Measurements from ENCODE around the gene BUD23.
"Not testable (repeated sequence)": the region's sequence is repeated elsewhere in the genome, so short reads cannot be mapped to it uniquely, and the experiment has no call there.

BUD23 gene, protein sequence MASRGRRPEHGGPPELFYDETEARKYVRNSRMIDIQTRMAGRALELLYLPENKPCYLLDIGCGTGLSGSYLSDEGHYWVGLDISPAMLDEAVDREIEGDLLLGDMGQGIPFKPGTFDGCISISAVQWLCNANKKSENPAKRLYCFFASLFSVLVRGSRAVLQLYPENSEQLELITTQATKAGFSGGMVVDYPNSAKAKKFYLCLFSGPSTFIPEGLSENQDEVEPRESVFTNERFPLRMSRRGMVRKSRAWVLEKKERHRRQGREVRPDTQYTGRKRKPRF

DNA sequence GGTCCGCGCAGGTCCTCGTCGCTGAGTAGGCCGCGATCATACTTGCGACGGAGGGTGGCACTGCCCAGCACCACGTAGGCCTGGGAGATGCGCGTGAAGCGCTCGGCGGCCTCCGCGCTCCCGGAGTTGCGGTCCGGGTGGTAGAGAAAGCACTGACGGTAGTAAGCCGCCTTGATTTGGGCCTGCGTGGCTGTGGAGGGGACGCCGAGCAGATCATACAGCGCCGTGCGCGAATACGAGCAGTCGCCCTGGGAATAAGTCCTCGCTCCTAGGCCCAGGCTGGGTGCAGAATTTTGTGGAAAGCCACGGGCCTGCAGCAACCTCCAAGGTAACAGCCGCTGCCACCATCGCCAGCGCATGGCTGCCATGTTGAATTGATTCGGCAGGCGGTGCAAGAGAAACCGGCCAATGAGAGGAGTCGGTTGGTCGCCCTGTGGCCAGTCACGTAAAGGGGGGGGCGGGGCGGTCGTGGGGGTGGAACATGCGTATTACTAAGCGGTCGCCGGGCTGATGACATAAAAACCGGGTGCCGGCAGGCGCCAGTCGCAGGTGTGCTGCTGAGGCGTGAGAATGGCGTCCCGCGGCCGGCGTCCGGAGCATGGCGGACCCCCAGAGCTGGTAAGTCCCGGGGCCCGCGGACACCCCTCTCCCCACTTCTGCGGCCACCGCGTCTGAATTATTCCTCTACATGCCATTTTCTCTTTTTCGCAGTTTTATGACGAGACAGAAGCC lies at the start of gene BUD23, which contains the start of gene DNAJC30:
Gene BUD23 (plus strand): TSS at position 542 of the 732 bp plus-strand sequence. CDS start 29 bp downstream, at position 571.
Gene DNAJC30 (minus strand): TSS at position 398 of the 732 bp plus-strand sequence. CDS start 30 bp downstream, at position 368.
- DNase-seq = peak; percentile 96

DNA sequence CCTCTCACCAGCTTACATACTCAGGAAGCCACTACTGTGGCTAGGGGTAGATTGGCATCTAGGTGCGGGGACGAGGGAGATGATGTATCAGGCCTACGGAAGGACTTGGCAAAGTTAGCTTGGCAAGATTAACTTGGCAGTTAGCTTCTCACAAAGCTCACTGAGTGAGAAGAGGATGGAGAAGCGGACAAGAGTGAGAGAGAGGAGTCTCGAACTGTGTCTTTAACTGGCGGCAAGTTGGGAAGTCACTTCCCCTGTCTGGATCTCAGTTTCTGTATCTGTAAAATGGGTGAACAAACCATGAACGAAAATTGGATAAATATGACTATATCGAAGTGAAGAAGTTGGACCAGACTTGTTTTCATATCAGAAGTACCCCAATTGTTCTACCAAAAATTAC lies 49.6 kb upstream of the BUD23 start:
- no peak for DNase-seq

DNA sequence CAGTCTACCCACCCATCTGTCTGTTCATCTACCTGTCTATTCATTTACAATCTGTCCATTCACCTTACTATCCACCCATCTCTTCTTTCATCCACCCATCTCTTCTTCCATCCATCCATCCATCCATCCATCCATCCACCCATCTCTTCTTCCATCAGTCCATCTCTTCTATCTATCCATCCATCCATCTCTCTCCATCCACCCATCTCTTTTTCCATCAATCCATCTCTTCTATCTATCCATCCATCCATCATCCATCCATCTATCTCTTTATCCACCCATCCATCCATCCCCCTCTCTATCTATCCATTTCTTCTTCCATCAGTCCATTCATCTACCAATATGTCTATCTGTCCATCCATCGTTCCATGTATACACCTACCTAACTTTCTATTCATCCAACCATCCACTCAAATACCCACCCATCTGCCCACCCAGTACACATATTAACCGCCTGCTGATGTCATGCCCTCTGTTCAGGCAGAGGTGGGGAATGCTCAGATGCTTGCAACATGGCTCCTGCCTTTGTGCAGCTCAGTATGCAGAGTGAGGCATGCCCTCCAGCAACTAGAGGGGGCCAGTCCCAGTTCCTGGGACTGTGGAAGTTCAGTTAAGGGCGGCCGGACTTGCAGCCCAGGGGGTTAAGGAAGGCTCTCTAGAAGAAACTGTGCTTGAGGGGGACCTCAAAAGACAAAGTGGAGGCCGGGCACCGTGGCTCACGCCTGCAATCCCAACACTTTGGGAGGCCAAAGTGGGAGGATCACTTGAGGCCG lies 47.8 kb upstream of the BUD23 start:
- DNase-seq = no peak

DNA sequence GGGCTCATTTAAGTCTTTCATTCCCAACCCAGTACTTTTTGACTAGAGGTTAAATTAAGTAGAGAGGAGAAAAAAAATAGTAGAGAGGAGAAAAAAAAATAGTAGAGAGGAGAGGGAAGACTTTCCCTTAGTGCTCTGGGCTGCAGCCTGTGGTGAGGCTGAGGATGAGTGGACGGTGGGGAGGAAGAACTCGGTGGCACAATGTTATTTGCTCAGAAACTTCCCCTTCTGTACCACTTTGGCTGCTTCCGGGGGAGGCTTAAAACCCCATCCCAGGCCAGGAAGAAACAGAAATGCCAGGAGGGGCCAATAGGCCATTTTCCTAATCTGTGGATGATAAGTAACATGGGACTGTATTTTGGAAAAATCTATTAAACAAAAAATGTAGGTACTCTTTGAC lies 44.5 kb upstream of the BUD23 start:
- no peak for DNase-seq

DNA sequence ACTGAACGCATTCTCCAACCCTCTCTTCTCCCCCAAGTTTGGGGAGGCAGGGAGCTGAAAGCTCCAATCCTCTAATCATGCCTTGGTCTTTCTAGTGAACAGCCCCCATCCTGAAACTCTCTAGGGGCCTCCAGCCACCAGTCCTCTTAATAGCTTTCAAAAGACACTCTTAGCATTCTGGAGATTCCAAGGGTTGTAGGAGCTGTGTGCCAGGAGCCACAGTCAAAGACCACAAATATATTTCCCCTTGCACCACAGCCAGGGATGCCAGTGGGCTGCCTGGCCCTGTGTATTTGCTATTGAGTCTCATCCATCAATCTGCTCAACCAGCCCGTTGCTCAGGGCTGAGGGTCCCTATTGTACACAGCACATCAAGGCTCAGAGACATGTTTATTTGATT lies 40.6 kb upstream of the BUD23 start:
- no peak for DNase-seq

DNA sequence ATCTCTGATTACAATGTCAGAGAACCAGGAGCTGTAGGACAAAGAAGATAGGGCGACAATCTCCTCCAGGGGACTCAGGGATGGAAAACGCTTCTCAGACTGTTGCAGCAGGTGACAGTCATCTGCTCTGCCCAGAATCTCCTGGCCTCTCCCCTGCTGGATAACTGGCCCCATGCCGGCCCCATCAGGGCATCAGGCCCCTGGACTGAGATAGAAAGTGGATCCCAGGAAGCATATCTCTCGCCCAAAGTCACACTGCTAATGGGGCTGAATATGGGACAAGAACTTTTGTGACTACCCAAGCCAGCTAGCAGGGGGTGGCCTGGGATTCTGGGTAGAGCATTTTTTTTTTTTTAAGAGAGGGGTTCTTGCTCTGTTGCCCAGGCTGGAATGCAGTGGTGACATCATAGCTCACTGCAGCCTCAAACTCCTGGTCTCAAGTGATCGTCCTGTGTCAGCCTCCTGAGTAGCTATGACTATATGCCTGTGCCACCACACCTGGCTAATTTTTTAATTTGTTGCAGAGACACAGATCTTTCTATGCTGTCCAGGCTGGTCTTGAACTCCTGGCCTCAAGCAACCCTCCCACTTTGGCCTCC lies 38.6 kb upstream of the BUD23 start:
- no peak for DNase-seq

DNA sequence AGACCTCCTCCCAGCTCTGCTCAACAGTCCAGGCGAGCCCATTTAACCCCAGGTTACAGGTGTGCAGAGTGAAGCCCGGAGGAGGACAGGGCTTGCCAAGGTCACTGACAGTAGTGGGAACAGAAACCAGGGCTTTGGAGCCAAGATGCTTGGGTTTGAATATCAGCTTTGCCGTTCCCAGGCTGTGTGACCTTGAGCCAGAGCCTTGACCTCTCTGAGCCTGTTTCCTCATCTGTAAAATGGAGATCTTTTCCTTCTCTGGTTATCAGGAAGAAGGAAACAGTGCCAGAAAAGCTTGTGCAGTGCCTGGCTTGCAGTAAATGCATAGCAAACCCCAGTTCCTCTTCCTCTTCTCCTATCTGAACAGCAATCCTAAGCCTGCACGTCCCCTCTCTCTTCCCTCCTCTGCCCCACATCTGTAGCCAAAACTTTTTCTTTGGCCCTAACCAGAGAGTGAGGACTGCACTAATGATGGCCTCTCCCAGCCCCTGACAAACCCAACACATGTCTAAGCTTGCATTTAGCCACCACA lies 37.7 kb upstream of the BUD23 start:
- no peak for DNase-seq

DNA sequence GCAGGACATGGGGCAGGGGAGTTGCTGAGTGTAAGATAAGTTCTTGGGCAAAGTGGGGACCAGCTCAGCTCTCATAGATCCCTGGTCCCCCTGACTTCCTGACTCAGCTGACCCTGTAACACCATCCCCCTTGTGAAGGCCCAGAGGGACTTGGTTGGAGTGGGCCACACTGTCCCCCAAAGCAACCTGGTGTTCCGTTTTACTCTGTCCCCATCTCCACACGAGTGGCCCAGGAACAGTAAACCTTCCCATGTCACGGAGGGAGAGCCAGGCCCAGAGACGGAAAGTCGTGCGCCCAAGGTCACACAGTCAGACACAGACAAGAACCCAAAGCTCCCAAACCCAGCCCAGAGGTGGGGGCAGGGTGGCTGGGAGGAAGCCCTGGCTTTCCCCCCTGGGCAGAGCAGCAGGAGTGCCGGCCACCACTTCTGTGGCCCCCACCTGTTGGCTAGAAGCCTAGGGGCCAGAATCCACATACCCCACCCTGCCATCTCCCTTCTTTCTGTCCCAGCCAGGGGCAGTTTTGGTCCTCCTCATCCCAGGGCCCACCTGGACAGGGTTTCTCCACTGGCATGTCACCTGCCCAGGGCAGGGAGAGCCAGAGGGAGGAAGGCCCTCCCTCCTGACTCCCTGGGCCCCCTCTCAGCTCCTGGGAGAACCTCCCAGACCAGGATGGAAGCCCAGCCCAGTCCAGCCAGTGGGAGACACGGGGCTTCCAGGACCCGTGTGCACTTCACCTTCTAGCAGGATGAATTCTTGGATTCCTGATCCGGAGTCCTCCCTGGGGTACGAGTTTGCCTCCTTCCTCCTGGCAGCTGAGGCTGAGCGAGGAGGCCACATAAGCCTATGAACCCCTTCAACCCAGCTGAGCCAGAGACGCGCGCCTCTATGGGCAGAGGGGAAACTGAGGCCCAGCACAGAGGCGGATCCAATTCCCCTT lies 36.3 kb upstream of the BUD23 start:
- DNase-seq = no peak

DNA sequence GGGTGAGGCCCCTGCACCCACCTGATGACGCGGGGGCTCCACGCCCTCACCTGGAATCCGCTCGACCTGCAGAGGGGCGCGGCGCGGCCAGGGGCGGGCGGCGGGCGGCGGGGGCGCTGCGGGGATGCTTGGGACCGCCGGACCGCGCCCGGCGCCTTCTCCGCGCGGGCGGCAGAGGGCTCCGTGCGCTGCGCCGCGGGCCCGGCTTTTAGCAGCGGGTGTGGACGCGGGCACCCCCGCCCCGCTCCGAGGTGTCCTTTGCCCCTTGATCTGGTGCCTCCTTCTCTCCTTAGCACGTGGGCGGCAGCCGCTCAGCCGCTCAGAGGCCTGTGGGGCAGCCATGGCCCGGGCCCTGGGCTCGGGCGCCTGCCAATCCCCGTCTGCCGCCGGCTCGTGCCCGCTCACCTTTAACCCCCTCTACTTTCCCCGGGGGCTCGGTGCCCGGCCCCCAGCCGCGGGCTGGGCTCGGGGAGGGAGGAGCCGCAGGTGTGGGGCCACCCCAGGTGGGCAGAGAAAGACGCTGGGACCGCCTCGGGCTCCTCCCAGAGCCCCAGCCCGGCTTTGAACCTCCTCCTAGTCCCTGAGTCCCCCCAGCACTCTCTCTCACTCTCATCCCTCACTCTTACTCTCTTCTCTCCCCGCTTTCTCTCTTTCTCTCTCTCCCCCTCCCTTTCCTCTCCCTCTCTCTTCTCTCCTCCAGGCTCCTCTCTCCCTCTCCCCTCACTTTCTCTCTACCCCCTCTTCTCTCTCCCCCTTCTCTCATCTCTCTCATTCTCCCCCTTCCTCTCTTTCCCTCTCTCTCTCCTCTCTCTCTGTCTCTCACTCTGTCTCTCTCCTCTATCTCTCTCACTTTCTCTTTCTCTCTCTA lies 35.4 kb upstream of the BUD23 start:
- DNase-seq = peak; percentile 31

DNA sequence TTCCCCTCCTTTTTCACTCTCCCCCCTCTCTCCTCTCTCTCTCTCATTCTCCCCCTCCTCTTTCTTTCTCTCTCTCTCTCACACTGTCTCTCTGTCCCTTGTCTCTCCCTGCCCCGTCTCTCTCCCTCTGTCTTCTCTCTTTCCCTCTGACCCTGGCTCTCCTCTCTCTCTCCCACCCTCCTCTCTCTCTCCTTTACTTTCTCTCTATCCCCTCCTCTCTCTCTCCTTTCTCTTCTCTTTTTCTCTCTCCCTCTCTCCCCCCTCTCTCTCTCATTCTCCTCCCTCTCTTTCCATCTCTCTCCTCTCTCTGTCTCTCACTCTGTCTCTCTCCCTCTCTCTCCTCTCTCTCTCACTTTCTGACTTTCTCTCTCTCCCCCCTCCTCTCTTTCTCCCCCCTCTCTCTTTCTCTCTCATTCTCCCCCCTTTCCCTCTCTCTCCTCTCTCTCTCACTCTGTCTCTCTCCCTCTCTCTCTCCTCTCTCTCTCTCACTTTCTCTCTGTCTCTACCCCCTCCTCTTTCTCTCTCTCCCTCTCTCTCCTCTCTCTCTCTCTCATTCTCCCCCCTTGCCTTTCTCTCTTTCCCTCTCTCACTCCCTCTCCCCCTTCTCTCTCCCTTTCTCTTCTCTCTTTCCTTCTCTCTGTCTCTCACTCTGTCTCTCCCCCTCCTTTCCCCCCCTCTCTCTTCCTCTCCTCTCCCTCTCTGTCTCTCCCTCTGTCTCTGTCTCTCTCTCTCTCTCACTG lies 34.6 kb upstream of the BUD23 start:
- no peak for DNase-seq

DNA sequence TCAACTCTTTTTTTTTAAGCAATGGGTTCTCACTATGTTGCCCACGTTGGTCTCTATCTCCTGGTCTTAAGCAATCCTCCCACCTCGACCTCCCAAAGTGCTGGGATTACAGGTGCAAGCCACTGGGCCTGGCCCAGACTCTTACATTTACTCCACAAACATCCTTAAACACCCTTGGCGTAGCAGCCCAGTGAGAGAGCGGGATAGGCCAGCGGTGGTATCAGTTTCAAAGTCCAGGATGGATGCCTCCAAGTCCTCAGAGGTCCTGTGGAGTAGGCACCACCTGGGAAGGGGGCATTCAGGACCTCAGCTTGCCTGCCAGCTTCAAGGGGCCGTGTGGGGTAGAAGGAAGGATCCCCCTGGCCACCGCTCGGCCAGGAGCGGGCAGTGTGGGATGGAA lies 33.8 kb upstream of the BUD23 start:
- no peak for DNase-seq

DNA sequence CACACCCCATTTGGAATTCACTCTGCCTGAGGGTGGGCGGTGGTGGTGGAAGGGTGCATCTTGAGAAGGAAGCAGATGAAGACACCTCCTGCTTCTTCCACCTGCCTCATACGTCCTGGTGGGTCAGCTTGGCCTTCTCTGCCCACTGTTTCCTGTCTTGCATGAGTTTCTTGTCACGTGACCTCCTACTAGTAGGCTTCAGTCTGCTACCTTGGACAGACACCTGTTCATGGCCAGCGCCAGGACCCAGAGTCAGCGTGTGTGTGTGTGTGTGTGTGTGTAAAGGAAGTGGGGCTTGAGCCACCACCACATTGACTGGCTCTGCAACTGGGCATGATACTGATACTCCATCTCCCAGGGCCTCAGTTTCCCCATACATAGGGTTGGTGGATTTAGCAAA lies 32.9 kb upstream of the BUD23 start:
- no peak for DNase-seq

DNA sequence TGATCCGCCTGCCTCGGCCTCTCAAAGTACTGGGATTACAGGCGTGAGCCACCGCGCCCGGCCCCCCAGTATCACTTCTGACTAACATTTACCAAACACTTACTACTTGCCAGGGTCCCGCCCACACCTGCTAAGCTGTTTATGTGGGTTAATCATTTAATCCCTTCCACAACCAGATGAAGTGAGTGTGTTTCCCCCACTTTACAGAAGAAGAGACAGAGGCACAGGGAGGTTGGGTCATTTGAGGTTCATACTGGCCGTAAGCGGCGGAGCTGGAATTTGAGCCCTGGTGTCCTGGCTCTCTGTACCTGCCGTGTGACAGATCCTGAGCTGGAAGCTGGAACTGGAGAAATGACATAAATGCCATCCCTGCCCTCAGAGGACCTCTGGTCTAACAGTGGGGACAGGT lies 30.9 kb upstream of the BUD23 start:
- no peak for DNase-seq

DNA sequence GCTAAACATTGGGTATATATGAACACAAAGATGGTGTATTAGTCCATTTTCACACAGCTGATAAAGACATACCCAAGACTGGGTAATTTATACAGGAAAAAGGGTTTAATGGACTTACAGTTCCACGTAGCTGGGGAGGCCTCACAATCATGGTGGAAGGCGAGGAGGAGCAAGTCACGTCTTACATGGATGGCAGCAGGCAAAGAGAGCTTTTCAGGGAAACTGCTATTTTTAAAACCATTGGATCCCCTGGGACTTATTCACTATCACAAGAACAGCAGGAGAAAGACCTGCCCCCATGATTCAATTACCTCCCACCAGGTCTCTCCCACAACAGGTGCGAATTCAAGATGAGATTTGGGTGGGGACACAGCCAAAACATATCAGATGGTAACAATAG lies 28.1 kb upstream of the BUD23 start:
- not testable (repeated sequence) for DNase-seq

DNA sequence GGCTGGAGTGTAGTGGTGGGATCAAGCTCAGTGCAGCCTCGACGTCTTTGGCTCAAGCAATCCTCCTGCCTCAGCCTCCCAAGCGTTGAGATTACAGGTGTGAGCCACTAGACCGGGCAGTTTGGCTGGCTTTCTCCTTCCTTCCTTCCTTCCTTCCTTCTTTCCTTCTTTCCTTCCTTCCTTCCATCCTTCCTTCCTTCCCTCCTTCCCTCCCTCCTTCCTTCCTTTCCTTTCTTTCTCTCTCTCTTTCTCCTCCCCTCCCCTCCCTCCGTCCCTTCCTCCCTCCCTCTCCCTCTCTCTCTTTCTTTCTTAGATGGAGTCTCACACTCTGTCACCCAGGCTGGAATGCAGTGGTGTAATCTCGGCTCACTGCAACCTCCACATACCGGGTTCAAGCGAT lies 23.4 kb upstream of the BUD23 start:
- DNase-seq = no peak

DNA sequence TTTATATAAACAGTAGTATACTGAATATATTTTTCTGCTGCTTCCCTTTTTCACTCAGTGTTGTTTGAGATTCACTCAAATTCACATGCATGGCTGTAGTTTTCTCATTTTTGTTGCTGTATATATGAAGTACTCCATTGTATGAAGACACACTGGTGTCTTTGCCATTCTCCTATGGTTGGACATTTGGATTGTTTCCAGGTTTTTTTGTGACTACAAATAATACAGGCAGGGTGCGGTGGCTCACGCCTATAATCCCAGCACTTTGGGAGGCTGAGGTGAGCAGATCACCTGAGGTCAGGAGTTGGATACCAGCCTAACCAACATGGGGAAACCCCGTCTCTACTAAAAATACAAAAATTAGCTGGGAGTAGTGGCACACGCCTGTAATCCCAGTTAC lies 22.8 kb upstream of the BUD23 start:
- not testable (repeated sequence) for DNase-seq

DNA sequence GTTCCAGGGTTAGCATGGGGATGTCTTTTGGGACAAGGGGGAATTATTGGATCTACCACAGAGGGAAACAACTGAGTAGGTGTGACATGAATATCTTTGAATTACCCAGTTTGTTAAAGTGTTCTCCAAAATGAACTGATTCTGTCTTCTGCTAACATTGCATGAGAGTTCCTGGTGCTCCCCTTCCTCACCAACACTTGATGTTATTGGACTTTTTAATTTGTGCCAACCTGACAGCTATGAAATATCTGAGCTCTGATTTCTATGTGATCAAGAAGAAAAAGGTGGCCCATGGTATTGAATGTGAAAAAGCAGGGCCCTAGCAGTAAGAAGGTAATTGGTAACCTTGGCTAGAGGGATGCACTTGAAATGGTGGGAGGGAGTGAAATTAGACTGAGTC lies 20.4 kb upstream of the BUD23 start:
- DNase-seq = no peak

DNA sequence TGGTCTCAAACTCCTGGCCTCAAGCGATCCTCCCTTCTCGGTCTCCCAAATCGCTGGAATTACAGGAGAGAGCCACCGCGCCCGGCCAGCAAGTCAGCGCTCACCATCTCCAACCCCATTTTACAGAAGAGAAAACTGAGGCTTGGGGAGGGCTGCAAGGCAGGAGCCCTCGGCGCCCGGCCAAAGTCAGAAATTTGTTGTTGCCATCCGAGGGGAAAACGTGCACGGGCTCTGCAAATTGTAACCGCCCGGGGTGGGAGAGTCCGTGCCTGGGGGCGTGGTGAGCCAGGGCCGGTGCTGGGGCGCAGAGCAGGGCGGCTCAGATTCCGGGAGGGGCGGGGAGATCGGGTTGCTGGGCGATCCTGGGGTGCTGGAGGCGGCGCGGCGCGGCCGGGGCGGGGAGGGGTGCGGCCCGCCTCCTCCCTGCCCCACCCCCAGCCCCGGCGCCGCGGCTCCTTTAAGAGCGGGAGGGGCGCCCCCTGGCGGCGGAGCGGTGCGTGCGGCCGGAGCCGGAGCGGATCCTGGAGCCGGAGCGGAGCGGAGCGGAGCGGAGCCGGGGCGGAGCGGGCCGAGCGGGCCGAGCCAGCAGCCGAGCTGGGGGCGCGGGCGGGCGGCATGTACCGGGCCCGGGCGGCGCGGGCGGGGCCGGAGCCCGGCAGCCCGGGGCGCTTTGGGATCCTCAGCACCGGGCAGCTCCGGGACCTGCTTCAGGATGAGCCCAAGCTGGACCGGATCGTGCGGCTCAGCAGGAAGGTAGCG lies 15.9 kb upstream of the BUD23 start, which contains the start of gene VPS37D:
Gene VPS37D (plus strand): TSS at position 488 of the 759 bp plus-strand sequence. CDS start 128 bp downstream, at position 616.
- peak; percentile 93 for DNase-seq
